SIG-M5 treated with dmso at 0.1 percent for 504 hours (cell line): ENCODE data around the gene LILRB3.
A peak's percentile ranks its signal among the peaks of the same experiment; 100 is the strongest.
"Not testable (repeated sequence)": the region's sequence is repeated elsewhere in the genome, so short reads cannot be mapped to it uniquely, and the experiment has no call there.

Experiments used
- DNase-seq: peaks from one replicate; lab custom pipeline; 2025; ENCODE audit not compliant: unreplicated experiment; lab: John Stamatoyannopoulos, UW

The LILRB3 gene

DNA sequence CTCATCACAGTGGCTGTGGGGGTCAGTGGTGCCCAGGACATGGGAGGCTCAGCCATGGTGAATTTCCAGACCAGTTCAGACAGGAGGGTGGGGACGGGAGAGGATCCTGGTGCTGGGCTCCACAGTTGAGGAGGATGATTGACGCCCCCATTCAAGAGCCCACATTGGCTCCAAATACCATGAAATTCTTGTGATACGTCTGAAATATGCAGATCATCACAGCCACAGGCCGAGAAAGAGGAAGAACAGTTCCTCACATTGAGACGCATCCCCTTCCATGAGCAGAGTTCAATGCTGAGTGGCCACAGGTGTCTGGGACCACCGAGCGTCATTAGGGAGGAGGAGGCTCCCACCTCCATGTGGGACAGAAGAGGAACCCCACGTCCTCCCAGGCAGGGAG is 21.0 kb upstream of the LILRB3 start:
- DNase-seq: not testable (repeated sequence)

DNA sequence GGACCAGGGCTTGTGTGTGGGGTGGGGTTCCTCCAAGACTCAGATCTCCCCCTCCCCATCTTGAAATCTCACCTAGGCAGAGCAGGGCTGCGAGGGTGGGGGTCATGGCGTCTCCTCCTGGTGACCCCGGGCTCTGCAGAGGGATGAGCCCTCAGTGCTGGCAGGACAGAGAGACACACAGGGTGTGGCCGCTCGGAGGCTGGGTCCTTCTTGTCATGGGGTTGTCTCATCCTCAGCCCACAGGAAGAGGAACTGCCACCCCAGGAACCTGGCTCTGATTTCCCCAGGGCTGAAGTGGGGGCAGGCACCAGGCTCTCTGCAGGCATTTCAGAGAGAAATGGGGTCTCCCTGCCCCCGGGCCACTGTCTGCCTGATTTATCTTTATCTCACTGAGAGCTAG is 19.8 kb upstream of the LILRB3 start, which contains the start of gene LILRA6:
TSS of gene LILRA6 (minus strand) at position 145 of the 400 bp plus-strand sequence.
- not testable (repeated sequence) for DNase-seq

DNA sequence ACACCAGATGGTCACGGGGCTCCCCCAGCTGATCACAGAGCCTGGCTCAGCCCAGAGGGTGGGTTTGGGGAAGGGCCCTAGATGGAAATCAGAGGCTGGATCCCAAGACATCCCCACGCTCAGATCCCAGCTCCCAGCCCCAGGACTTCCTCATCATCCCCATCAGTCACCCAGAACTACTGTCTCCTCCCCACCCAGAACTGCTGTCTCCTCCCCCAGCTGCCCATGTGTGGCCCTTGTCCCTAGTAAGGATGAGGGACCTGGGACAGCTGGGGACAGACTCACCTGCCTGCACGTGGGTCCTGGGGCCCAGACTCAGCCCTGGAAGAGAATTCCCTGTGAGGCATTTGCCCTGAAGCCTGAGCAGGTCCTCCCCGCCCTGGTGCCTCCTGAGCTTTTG is 19.4 kb upstream of the LILRB3 start:
- DNase-seq: not testable (repeated sequence)

DNA sequence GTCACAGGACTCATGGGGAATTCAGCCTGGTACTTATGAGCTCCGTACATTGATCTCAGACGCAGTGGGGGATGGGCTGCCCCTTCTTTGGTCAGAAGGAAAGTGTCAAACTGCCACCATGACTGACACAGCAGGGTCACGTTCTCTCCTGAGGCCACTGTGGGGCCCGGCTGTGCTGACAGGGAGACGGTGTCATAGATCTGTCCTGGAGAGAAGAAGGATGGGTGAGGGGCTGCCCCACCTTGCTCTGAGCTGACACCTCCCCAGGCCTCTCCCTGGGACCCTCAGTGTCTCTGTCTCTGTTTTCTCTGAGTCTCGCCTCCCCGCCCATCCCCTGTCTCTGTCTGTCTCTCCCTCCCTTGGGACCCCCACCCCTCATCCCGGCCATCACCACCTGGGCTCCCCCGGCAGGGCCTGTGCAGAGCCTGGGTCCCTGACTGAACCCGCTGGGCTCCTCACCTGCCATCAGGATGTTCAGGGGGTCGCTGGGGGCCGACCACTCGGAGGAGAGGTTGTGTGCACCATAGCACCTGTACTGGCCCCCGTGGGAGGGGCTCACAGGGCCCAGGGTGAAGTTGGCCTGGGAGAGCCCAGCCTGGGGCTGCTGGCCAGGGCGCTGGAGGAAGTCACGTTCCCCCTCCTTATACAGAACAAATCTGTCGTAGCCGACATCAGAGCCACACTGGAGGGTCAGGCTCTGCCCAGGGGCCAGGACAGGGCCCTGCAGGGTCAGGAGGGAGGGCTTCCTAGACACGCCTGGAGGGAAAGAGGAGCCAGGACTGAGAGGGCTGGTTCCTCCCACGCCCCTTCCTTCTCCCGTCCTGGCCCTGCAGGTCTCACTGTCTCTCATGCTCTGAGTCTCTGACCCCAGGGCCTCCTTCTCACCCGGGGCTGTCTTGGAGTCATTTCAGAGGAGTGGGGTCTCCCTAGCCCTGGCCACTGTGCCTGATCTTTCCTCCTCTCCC is 17.8 kb upstream of the LILRB3 start:
- DNase-seq: not testable (repeated sequence)

DNA sequence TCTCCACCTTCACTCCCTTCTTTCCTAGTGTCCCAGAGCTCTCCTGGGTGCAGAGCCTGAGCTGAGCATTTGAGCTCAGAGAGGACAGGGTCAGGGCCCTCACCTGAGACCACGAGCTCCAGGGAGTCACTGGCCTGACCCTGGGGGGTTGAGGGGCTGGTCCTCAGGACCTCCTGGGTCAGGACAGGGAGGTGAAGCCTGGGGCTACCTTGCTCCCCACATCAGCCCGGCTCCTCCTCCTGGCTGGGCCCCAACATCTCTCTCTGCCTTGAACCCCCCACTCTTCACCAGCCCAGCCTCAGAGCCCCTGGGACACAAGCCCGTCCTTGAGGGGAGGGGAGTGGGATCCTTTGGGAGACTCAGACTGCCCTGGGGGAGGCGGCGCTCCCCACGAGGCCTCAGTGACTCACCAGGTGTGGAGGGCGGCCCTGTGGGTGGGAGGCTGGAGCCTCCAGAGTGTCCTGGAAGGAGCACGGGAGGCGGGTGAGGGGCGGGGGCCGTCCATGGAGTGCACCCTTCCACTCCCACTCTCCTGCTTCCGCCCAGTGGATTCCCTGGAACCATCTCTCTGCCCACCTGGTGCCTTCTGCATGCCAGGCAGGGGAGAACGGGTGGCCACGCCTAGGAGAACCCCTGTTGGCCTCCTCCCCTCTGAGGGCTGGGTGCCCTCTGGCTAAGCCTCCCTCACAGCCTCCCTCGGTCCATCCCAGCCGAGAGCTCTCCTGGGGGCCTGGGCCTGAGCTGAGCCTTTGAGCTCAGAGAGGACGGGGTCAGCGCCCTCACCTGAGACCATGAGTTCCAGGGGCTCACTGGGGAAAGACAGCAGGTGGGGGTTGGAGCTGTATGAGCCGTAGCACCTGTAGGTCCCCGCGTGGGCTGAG is 16.9 kb upstream of the LILRB3 start:
- DNase-seq: not testable (repeated sequence)

DNA sequence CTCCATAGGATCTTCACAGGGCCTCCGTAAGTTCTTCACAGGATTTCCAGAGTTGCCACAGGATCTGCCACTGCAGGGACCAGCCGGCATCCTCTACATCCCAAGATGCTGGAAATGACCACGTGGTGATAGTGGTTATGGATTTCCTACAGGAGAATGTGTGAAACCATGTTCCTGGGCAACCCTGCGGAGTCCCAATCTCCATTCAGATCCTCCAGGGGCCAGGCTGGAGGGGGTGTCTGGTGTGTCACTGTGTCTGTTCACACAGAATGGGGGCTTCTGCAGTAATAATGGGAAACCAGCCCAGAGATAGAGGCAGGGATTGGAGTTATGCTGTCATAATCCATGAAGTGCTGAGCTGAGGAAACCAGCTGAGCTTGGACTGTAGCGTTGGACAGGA is 11.1 kb upstream of the LILRB3 start:
- DNase-seq: no peak

DNA sequence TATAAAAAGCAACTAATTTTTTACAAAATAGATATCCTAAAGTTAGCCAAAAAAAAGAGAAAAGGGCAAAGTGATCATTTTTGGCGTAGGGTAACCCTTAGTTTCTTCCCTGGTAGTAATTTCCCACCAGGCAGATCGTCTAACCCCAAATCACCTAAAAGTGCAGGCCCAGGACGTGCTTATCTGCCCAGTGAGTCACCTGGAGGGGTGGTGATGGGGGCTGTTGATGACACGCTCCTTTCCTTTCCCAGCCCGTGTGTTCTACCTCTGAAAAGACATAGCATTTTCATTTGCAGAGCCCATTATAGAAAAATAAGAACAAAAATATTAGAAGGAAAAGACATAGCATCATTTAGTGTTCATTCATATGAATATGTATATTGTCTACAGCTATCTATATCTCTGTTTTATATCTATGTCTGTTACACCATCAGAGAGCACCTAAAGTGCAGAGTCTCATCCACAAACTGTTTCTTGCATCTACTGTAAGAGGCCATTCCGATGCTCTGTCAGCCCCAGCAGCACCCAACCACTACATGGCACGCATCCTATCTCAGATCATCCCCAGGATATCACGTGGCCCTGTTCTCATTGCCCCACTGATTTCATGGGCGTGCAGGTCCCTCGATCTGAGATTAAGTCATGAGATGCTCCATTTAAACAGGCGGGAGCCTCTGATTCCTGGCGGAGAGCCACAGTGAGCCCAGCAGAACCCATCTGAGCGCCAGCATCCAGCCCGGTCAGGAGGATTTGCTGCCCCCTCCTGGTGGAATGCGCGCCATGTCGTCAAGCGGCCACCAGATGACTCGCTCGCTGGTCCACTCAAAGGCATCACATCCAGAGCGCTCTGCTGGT is 8.5 kb upstream of the LILRB3 start:
- peak; percentile 53 for DNase-seq

DNA sequence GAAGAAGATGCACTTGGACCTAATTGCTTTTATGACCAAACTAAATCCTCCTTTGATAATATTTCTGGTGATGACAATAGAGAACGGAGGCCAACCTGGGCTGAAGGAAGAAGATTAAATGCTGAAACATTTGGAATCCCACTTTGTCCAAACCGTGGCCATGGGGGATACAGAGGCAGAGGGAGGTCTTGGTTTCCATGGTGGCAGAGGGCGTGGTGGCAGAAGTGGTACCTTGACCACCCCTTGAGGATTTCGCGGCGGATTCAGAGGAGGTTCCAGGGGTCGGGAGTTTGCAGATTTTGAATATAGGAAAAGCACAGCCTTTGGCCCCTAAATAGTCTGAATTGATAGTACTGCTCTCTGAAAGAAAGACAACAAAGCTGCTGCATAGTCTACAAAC is 7.2 kb upstream of the LILRB3 start:
- no peak for DNase-seq

DNA sequence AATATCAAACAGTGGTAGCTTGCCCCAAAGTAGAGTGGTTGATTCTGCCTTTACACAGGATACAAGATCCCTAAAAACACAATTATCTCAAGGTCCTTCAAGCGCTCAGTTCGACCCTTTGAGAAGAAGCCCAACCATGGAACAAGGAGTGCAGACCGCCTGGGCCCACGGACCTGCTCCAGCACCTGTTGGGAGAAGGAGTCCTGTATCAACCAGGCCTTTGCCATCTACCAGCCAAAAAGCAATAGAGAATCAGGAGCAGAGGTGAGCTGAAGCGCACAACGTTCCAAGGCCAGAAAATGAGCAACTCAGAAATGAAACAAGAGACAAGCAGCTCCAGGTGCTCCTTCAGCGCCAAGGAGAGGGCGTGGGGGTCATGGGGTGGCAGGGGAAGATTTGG is 6.3 kb upstream of the LILRB3 start:
- DNase-seq: no peak

DNA sequence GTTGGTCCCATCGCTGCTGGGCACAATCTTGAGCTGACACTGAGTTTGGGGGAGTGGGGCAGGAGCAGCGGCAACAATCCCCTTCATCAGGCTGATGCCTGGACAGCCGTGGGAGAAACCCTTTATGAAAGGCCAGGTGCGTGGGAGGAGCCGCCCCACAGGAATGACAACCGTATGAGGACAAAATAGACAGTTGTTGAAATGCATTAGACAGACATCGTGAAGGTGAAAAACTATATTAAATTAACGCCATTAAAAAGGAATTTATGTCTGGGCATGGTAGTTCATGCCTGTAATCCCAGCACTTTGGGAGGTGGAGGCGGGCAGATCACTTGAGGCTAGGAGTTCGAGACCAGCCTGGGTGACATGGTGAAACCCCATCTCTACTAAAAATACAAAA is 1.8 kb upstream of the LILRB3 start:
- DNase-seq: not testable (repeated sequence)

DNA sequence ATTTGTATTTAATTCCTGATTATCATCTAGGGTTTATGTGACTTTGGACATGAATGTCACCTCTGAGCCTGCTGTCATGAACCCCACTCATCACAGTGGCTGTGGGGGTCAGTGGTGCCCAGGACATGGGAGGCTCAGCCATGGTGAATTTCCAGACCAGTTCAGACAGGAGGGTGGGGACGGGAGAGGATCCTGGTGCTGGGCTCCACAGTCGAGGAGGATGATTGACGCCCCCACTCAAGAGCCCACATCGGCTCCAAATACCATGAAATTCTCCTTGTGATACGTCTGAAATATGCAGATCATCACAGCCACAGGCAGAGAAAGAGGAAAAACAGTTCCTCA is 1.1 kb upstream of the LILRB3 start:
- not testable (repeated sequence) for DNase-seq

DNA sequence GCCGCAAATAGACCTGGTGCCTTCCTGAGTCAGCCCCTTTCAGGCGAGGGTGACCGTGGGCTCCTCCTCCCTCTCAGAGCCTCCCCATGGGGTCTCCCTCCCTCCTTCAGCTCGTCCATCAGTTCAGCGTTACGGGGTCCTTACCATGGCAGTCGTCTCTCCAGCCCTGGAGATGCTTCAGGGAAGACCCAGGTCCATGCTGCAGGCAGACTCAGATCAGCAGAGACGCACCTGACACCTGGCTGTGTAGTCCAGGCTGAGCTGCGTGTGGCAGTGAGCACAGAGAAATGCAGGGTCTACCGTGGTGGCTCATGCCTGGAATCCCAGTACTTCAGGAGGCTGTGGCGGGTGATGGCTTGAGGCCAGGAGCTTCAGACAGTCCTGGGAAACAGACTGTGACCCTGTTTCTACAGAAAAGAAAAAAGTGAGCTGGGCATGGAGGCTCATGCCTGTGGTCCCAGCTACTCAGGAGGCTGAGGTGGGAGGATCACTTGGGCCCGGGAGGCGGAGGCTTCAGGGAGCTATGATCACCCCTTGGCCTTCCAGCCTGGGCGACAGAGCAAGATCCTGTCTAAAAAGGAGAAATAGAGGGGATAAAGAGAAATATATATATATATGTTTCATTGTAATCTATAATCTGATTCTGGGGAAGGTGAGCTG is 600 bp upstream of the LILRB3 start:
- not testable (repeated sequence) for DNase-seq

DNA sequence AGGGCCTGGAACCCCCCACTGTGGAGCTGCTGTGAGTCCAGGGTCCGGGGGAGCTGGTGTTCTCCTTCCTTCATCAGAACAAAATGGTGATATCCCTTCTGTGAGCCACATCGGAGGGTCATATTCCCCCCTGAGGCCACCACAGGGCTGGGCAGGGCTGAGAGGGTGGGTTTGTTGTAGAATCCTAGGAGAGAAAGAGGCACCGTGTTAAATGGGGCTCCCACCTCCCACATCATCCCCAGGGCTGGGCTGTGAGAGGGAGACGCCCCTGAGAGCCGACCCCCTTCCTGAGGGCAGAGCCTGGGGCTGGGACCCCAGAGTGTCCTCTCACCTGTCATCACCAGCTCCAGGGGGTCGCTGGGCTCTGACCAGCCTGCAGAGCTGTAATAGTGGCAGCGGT is 860 bp downstream of the LILRB3 start:
- DNase-seq: not testable (repeated sequence)

DNA sequence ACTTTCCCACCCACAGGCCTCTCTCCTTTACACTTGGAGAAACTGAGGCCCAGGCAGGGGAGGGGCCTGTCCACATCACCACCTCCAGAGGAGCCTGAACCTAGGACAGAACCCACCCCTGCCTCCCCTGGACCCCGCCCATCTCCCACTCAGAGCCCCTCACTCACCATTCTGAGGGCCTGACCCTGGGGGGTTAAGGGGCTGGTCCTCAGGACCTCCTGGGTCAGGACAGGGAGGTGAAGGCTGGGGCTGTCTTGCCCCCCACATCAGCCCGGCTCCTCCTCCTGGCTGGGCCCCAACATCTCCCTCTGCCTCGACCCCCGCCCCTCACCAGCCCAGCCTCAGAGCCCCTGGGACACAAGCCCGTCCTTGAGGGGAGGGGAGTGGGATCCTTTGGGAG is 3.1 kb downstream of the LILRB3 start:
- DNase-seq: not testable (repeated sequence)

DNA sequence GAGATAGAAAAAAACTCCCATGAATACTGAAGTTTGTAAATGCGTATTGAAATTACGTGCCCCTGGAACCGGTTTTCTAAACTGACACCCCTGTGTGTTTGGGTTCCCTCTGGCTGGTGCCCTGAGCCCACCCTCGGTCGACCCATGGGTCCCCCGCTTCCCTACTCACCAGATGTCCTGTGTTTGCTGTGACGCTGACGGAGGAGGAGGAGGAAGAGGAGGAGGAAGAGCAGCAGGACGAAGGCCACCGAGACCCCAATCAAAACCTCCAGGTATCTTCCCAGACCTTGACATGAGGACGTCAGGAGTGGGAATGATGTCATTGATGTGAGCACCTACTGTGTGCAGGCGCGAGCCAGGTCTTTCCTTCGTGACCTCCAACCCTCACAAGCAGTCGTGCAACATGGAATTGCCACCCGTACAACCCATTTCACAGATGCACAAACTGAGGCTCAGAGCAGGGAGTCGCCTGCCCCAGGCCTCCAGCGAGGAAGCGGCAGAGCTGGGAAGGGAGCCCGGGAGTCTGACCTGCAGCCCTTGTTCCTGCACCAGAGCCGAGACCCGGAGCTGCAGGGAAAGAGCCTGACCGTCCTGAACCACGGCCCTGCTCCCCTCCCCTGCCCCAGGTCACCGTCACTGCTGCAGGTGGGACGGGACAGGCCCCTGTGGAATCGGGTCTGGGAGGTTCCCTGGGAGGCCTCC is 3.7 kb downstream of the LILRB3 start:
- no peak for DNase-seq

DNA sequence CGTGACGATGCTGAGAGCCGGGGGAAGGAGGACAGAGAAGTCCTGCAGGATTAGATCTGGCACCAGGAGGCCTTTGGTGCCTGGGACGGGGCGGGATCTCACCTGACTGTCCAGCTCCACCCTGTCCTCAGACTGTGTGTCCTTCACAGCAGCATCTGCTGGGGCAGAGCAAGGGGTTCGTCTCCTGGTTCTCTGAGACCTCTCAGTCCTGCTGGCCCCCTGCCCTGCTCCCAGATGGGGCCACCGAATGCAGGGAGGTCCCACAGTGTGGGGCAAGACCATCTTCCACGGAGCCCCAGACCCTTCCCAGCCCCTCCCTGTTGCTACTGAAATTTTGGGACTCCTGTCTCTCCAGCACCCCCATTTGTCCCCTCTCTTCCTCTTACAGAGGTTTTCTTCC is 4.5 kb downstream of the LILRB3 start:
- no peak for DNase-seq

DNA sequence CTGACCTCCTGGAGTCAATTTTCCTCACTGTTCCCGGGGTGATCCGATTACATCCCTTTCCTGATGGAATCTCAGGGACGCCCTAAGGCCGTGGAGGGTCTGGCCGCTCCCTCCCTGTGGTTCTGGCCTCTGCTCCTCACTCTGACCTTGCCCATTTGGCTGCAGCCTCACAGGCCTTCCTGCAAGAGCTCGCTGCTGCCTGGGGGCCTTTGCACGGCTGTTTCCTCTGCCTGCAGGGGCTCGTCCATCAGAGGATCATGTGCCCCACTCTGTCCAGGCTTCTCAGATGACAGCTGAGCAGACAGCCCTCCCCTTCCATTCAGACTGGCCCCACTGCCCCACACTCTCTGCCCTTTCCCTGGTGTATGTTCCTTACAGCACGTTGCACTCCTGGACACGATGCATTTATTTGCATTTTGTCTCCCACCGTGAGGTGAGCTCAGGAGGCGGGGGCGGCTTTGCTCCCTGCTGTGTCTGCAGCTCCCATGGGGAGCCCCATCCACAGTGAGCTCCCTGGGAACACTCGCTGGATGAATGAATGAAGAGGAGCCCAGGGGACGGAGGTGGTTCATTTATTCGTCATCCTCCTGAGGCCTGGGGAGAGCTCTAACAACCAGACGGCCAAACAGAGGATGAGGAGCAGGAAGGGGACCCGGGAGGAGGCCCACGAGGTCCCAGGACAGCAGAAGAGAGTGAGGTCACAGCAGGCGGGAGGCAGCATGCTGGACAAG is 5.1 kb downstream of the LILRB3 start:
- not testable (repeated sequence) for DNase-seq

DNA sequence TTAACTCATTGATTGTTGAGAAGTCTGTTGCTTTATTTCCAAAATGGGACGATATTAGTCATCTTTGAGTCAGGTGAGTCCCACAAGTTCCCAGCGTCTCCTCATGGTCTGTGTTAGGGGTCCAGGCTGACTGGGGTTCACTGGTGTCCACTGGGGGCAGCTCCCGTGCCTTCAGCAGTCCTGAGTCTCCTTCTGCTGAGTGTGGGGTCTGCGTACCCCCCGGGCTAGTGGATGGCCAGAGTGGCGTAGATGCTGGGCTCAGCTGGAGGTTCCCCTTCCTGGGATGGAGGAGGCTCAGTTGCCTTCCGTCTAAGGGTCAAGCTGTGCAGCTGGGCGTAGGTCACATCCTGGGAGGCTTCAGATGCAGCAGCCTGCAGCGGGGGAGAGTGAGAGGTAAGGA is 5.9 kb downstream of the LILRB3 start:
- DNase-seq: no peak

DNA sequence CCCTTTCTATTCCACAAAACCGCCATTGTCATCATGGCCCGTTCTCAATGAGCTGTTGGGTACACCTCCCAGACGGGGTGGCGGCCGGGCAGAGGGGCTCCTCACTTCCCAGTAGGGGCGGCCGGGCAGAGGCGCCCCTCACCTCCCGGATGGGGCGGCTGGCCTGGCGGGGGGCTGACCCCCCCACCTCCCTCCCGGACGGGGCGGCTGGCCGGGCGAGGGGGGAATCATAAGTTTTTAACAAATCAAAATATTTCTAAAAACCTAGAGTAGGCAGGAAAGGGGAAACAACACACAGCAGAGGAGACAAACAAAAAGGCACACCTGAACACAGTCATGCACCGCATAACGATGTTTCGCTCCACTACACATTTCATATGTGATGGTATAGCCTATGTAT is 8.1 kb downstream of the LILRB3 start:
- DNase-seq: not testable (repeated sequence)
